Vagina (tissue), 2 donors: Measurements from ENCODE around the gene ACAP1.

Experiments used
- CTCF ChIP-seq, 3 experiments: fragments of 450-650 bp in 2 of 3; fragments of 200-600 bp in 1 of 3; sonication (generic) in 1 of 3; IDR thresholded peaks; one replicate each; pipeline ENCODE4 v1.5.1; 2017 to 2019; ENCODE audit warnings: antibody characterized with exemption in 3 of 3, mild to moderate bottlenecking in 2 of 3, moderate library complexity in 2 of 3
- POLR2A ChIP-seq, 2 donors: fragments of 450-650 bp; IDR thresholded peaks; one replicate each; pipeline ENCODE4 v1.6.1; 2017; ENCODE audit warnings: antibody characterized with exemption in 2 of 2, mild to moderate bottlenecking in 2 of 2, moderate library complexity in 2 of 2
- POLR2AphosphoS5 ChIP-seq, 2 donors: sonication (generic); formaldehyde crosslinking; IDR thresholded peaks; one replicate each; pipeline ENCODE4 v1.9.0; 2017; ENCODE audit warnings: antibody characterized with exemption in 2 of 2, mild to moderate bottlenecking in 2 of 2, low read depth in 1 of 2; ENCODE audit not compliant: insufficient read depth in 1 of 2

- no peak for TF ChIP-seq CTCF (IDR thresholded peaks at IDR 0.05)
- TF ChIP-seq POLR2A (IDR thresholded peaks at IDR 0.05) = no peak
- no peak for TF ChIP-seq POLR2AphosphoS5 (IDR thresholded peaks at IDR 0.05; ENCODE audit: insufficient read depth in 1 of 2, low read depth in 1 of 2)
Measured at GRCh38 chr17:7334938-7335538, 1.3 kb upstream of the ACAP1 start.
